Measurements from ENCODE around the gene SMIM32. TPM values are rescaled to one million over a fixed set of nuclear protein-coding genes. Genes with fewer than 3 reads are reported as not detected.

SMIM32 gene
- total RNA-seq, 1 donor from 2014 or later = 0.13 TPM

GRCh38 chr5:136199408-136199807, 6.4 kb upstream of the SMIM32 start:
- Histone ChIP-seq H4K20me1 (ENCODE audit: low read depth) (no peaks in the 10 kb centered on the region), H3F3A (ENCODE audit: low read depth) (peaks cover 25% of the 10 kb centered on the region), H3K36me3 (no peaks in the 10 kb centered on the region), H3K79me2 (ENCODE audit: low read depth) (no peaks in the 10 kb centered on the region), H3K9ac (no peak overlapping the region), H3K4me1 (peaks cover 27% of the 10 kb centered on the region), H3K27ac (no peak overlapping the region), H3K4me2 (no peak overlapping the region), H3K9me3 (ENCODE audit: low read depth) (no peaks in the 10 kb centered on the region), H3K4me3 (no peak overlapping the region), H2AFZ (replicated peaks) (no peak overlapping the region), H3K27me3 (peaks cover 11% of the 10 kb centered on the region)
- Mint-ChIP-seq H3K9me3 (no peaks in the 10 kb centered on the region), H3K4me1 (peaks cover 33% of the 10 kb centered on the region), H3K27me3 (ENCODE audit: insufficient read depth, low read depth) (peaks cover 3% of the 10 kb centered on the region), H3K36me3 (no peaks in the 10 kb centered on the region), H3K27ac (no peak overlapping the region), H3K4me3 (no peak overlapping the region)
- TF ChIP-seq EZH2 (IDR thresholded peaks at IDR 0.05) = no peak
- no peak for TF ChIP-seq CTCF (IDR thresholded peaks at IDR 0.05)
- TF ChIP-seq EZH2phosphoT487 (IDR thresholded peaks at IDR 0.05) = no peak
- no peak for DNase-seq (ENCODE audit: low spot score)

- Histone ChIP-seq H2AFZ (replicated peaks) (no peak overlapping the region), H3K79me2 (ENCODE audit: low read depth) (no peaks in the 10 kb centered on the region), H3K9me3 (ENCODE audit: low read depth) (no peaks in the 10 kb centered on the region), H3F3A (ENCODE audit: low read depth) (peaks cover 18% of the 10 kb centered on the region), H3K27me3 (peaks cover 20% of the 10 kb centered on the region), H3K4me1 (peaks cover 25% of the 10 kb centered on the region), H3K27ac (no peak overlapping the region), H3K36me3 (no peaks in the 10 kb centered on the region), H3K9ac (no peak overlapping the region), H3K4me3 (no peak overlapping the region), H4K20me1 (ENCODE audit: low read depth) (no peaks in the 10 kb centered on the region), H3K4me2 (no peak overlapping the region)
- H3K9me3 Mint-ChIP-seq = no peaks in the 10 kb centered on the region
- H3K36me3 Mint-ChIP-seq = no peaks in the 10 kb centered on the region
- peaks cover 10% of the 10 kb centered on the region for H3K27me3 Mint-ChIP-seq (ENCODE audit: insufficient read depth, low read depth)
- no peak overlapping the region for H3K27ac Mint-ChIP-seq
- peaks cover 33% of the 10 kb centered on the region for H3K4me1 Mint-ChIP-seq
- DNase-seq (ENCODE audit: low spot score) = no peak
- TF ChIP-seq CTCF (IDR thresholded peaks at IDR 0.05) = no peak
- TF ChIP-seq EZH2 (IDR thresholded peaks at IDR 0.05) = no peak
- no peak for TF ChIP-seq EZH2phosphoT487 (IDR thresholded peaks at IDR 0.05)
- no peak overlapping the region for H3K4me3 Mint-ChIP-seq
Observed at GRCh38 chr5:136198453-136198852, 5.5 kb upstream of the SMIM32 start.

GRCh38 chr5:136197462-136198142, 4.6 kb upstream of the SMIM32 start:
- no peak for TF ChIP-seq EZH2phosphoT487 (IDR thresholded peaks at IDR 0.05)
- no peak for TF ChIP-seq CTCF (IDR thresholded peaks at IDR 0.05)
- TF ChIP-seq EZH2 (IDR thresholded peaks at IDR 0.05) = no peak
- peaks cover 12% of the 10 kb centered on the region for H3K27me3 Mint-ChIP-seq (ENCODE audit: insufficient read depth, low read depth)
- H3K27ac Mint-ChIP-seq = no peak overlapping the region

More at GRCh38 chr5:136197462-136198142, 4.6 kb upstream of the SMIM32 start:
- Histone ChIP-seq H4K20me1 (ENCODE audit: low read depth) (peaks cover 3% of the 10 kb centered on the region), H3K27ac (no peak overlapping the region), H3K79me2 (ENCODE audit: low read depth) (no peaks in the 10 kb centered on the region), H3F3A (ENCODE audit: low read depth) (peaks cover 19% of the 10 kb centered on the region), H3K9me3 (ENCODE audit: low read depth) (no peaks in the 10 kb centered on the region), H3K4me2 (no peak overlapping the region), H3K4me1 (peaks cover 22% of the 10 kb centered on the region), H3K27me3 (peaks cover 29% of the 10 kb centered on the region), H3K36me3 (no peaks in the 10 kb centered on the region), H2AFZ (replicated peaks) (no peak overlapping the region), H3K9ac (no peak overlapping the region), H3K4me3 (no peak overlapping the region)
- Mint-ChIP-seq H3K4me3 (no peak overlapping the region), H3K4me1 (peaks cover 30% of the 10 kb centered on the region), H3K9me3 (no peaks in the 10 kb centered on the region), H3K36me3 (no peaks in the 10 kb centered on the region)
- DNase-seq (ENCODE audit: low spot score) = no peak

Measured in neural progenitor cell (in vitro differentiated cells).